Transverse colon (tissue), 4 donors: Measurements from ENCODE around the gene CHST3. TPM values are rescaled to one million over a fixed set of nuclear protein-coding genes. Genes with fewer than 3 reads are reported as not detected.

ENCODE experiments used
- DNase-seq: peaks from one replicate; pipeline ENCODE4 v3.0.0-alpha.2; 2019
- H3K27ac ChIP-seq, 4 donors: fragments of 200-600 bp; sonication (generic); 2 replicates each; pipeline ENCODE4 v1.5.1; 2016 to 2018; ENCODE audit warnings: inconsistent platforms in 4 of 4
- H3K27me3 ChIP-seq: fragments of 200-600 bp; sonication (generic); 2 replicates; pipeline ENCODE4 v1.5.1; 2017; ENCODE audit warnings: inconsistent platforms
- H3K36me3 ChIP-seq, 4 donors: fragments of 200-600 bp; sonication (generic); 2 replicates each; pipeline ENCODE4 v1.5.1; 2017 to 2019; ENCODE audit warnings: inconsistent platforms in 4 of 4
- H3K4me1 ChIP-seq, 4 donors: fragments of 200-600 bp; sonication (generic); 2 replicates each; pipeline ENCODE4 v1.5.1; 2017 to 2020; ENCODE audit warnings: inconsistent platforms in 4 of 4
- H3K4me3 ChIP-seq, 4 donors: fragments of 200-600 bp; sonication (generic); 1 replicate in 1 of 4; 2 replicates in 3 of 4; pipeline versions ENCODE4 v1.5.1 to v1.6.1; 2017 to 2019; ENCODE audit warnings: inconsistent platforms in 4 of 4
- H3K9me3 ChIP-seq, 2 donors: fragments of 200-600 bp; sonication (generic); 2 replicates each; pipeline ENCODE4 v1.5.1; 2017 to 2019; ENCODE audit warnings: inconsistent platforms in 2 of 2
- EP300 ChIP-seq: sonication (generic); formaldehyde crosslinking; IDR thresholded peaks from one replicate; pipeline ENCODE4 v1.6.1; 2017; ENCODE audit warnings: antibody characterized with exemption, low read depth
- POLR2A ChIP-seq: fragments of 450-650 bp; IDR thresholded peaks from one replicate; pipeline ENCODE4 v1.6.1; 2016; ENCODE audit warnings: antibody characterized with exemption, mild to moderate bottlenecking, moderate library complexity
- POLR2AphosphoS5 ChIP-seq, 3 donors: sonication (generic); formaldehyde crosslinking; IDR thresholded peaks; one replicate each; pipeline ENCODE4 v1.6.1; 2016; ENCODE audit warnings: antibody characterized with exemption in 3 of 3
- WGBS, 2 donors: methylation state at CpG; one replicate each; pipeline ENCODE4 v1.1.5; 2018; ENCODE audit warnings: low coverage in 1 of 2; 5-methylcytosine and 5-hydroxymethylcytosine counted together
- in situ Hi-C, 4 donors: fragments of 200-750 bp; cut with MboI; loops; one replicate each; pipeline versions ENCODE4 v1.15.0 to v1.15.1; 2017; ENCODE audit warnings: low sequenced_read_pairs in 3 of 4, low pct_ligation_motif_present in 1 of 4, low pct_unique_long_range_greater_than_20kb in 1 of 4
- intact Hi-C: fragments of 100-400 bp; cut with DNase I; formaldehyde crosslinking; loops from one replicate; pipeline ENCODE4 v1.15.1; 2023; ENCODE audit warnings: low total_unique reads
- total RNA-seq, 4 donors: library from RNA; depleted of rRNA; stranded (reverse); fragments of >200 nt; gene quantifications; one replicate each; pipeline ENCODE4 v1.1.0, GENCODE V29; 2016
- TF ChIP-seq, protein P1 (sequence below), 5 experiments: fragments of 200-600 bp in 3 of 5; fragments of 450-650 bp in 2 of 5; sonication (generic) in 3 of 5; IDR thresholded peaks; 1 replicate in 2 of 5; 2 replicates in 3 of 5; pipeline ENCODE4 v1.5.1; 2016 to 2017; ENCODE audit warnings: antibody characterized with exemption in 5 of 5, inconsistent platforms in 3 of 5, mild to moderate bottlenecking in 2 of 5, moderate library complexity in 1 of 5

CHST3 gene
- total RNA-seq, 4 donors from 2014 or later, result 1.6 to 10.5 (median 3.9) TPM

DNA sequence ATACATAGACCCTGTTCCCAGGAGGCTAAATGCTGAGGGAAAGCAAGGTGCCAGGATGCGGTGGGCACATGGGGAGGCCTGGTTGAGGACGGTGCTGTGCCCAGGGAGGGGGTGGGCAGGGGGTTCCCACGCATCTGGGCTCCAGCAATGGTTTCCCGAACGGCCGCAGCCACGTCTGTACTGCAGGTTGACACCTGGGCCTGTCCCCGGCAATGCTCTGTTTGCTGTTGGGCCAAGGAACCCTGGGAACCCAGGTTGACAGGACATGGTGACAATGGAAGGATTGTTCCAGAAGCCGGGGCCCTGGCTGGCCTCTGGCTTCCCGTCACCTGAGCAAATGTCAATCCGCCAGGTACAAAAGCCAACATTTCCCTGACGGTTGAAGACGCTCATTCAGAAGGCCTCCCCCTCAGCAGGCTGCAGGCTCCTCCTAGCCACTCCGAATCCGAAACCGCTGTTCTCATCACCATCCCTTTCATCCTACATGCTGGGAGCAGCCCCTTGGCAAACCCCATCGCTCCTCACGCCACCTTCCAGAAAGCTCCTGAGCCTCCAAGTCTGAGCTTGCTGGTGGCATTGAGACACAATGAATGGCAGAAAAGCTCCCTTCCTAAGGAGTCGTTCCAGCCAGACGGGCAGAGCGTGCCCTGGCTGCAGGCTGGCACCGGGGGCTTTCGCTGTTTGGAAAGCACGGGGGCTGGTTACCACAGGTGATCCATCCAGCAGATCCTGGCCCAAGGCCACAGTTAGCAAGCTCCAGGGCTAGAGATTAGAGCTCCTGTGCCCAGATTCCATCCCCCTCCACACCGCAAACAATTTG is 92.9 kb downstream of the CHST3 start:
- Histone ChIP-seq H3K36me3 (no peaks in the 10 kb centered on the region), H3K27me3 (no peaks in the 10 kb centered on the region), H3K4me1 (no peaks in the 10 kb centered on the region), H3K9me3 (no peaks in the 10 kb centered on the region), H3K27ac (no peak overlapping the region), H3K4me3 (no peak overlapping the region)
- intact Hi-C loops (no loop called here), in situ Hi-C loops (loop anchor here in 2 of 4 donors (25.0 kb wide), 1 partner anchor 280 kb away; no protein-coding TSS in a partner anchor)
- no peak for DNase-seq
- no peak for TF ChIP-seq POLR2AphosphoS5 (IDR thresholded peaks at IDR 0.05)
- TF ChIP-seq, protein P1, sequence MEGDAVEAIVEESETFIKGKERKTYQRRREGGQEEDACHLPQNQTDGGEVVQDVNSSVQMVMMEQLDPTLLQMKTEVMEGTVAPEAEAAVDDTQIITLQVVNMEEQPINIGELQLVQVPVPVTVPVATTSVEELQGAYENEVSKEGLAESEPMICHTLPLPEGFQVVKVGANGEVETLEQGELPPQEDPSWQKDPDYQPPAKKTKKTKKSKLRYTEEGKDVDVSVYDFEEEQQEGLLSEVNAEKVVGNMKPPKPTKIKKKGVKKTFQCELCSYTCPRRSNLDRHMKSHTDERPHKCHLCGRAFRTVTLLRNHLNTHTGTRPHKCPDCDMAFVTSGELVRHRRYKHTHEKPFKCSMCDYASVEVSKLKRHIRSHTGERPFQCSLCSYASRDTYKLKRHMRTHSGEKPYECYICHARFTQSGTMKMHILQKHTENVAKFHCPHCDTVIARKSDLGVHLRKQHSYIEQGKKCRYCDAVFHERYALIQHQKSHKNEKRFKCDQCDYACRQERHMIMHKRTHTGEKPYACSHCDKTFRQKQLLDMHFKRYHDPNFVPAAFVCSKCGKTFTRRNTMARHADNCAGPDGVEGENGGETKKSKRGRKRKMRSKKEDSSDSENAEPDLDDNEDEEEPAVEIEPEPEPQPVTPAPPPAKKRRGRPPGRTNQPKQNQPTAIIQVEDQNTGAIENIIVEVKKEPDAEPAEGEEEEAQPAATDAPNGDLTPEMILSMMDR (IDR thresholded peaks at IDR 0.05), result no peak
- no peak for TF ChIP-seq EP300
- no peak for TF ChIP-seq POLR2A
- 87% methylated on average over 24 of the region's 25 CpGs; no CpG with 5 or more reads in 1 of the 2 donors for WGBS, 2 donors

DNA sequence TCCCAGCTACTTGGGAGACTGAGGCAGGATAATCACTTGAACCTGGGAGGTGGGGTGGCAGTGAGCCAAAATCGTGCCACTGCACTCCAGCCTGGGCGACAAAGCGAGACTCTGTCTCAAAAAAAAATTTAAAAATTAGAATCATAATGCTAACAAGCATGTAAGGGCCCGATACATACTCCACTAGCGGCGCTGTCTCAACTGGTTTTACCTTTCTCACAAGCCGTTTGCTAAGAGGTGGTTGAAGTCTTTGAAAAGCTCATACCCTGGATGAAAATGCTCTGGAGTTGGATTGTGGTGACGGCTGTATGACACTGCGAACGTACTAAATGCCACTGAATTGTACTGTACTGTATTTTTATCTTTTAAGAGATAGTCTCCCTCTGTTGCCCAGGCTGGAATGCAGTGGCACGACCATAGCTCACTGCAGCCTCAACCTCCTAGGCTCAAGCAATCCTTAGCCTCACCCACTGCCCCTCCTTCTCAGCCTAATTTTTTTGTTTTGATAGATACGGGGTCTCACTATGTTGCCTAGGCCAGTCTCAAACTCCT is 94.2 kb downstream of the CHST3 start:
- in situ Hi-C loops, result loop anchor here in 2 of 4 donors (25.0 kb wide), 1 partner anchor 279 kb away; no protein-coding TSS in a partner anchor
- DNase-seq, result no peak
- Histone ChIP-seq H3K4me1 (no peaks in the 10 kb centered on the region), H3K4me3 (no peak overlapping the region), H3K9me3 (no peaks in the 10 kb centered on the region), H3K36me3 (no peaks in the 10 kb centered on the region), H3K27ac (no peak overlapping the region), H3K27me3 (no peaks in the 10 kb centered on the region)
- WGBS, 2 donors, result 50 to 92% methylated on average over 1 to 12 of the region's 12 CpGs
- TF ChIP-seq POLR2A (no peak), EP300 (no peak), POLR2AphosphoS5 (IDR thresholded peaks at IDR 0.05) (no peak)
- TF ChIP-seq, protein P1 (IDR thresholded peaks at IDR 0.05), result no peak
- intact Hi-C loops, result no loop called here

GRCh38 chr10:72058989-72059842 is 95.0 kb downstream of the CHST3 start:
- no peak for DNase-seq
- in situ Hi-C loops, result loop anchor here in 2 of 4 donors (25.0 kb wide), 1 partner anchor 278 kb away; no protein-coding TSS in a partner anchor

More at GRCh38 chr10:72058989-72059842, 95.0 kb downstream of the CHST3 start:
- intact Hi-C loops, result no loop called here
- H3K36me3 ChIP-seq, result no peaks in the 10 kb centered on the region
- no peaks in the 10 kb centered on the region for H3K27me3 ChIP-seq
- no peak overlapping the region for H3K4me3 ChIP-seq
- WGBS, 2 donors, result 60 to 61% methylated on average over 3 to 21 of the region's 21 CpGs
- peaks cover 0 to 6% (median 2%) of the 10 kb centered on the region in 4 donors for H3K4me1 ChIP-seq
- no peaks in the 10 kb centered on the region for H3K9me3 ChIP-seq
- no peak overlapping the region for H3K27ac ChIP-seq
- TF ChIP-seq POLR2A (no peak), POLR2AphosphoS5 (IDR thresholded peaks at IDR 0.05) (no peak), EP300 (no peak)
- TF ChIP-seq, protein P1 (IDR thresholded peaks at IDR 0.05), result no peak
